Liver (tissue), 9 donors: ENCODE measurements around the gene TRHDE. TPM values are rescaled to one million over a fixed set of nuclear protein-coding genes. Genes with fewer than 3 reads are reported as not detected.

Experiments used
- DNase-seq: peaks from one replicate; pipeline ENCODE4 v3.0.0-alpha.2; 2017; ENCODE audit warnings: low spot score
- H3K27ac ChIP-seq, 2 donors: one replicate each; pipeline ENCODE4 v1.7.0; 2013; ENCODE audit warnings: inconsistent platforms in 2 of 2, low read length in 2 of 2, control low read depth in 1 of 2, low read depth in 1 of 2, mild to moderate bottlenecking in 1 of 2
- H3K27me3 ChIP-seq, 4 donors: one replicate each; pipeline versions ENCODE4 v1.6.1 to v1.7.0; 2013; ENCODE audit warnings: low read length in 3 of 4, inconsistent platforms in 1 of 4, mild to moderate bottlenecking in 1 of 4, moderate library complexity in 1 of 4; ENCODE audit not compliant: control insufficient read depth in 4 of 4, insufficient read depth in 4 of 4
- H3K36me3 ChIP-seq, 4 donors: one replicate each; pipeline versions ENCODE4 v1.6.1 to v1.7.0; 2013; ENCODE audit warnings: low read length in 3 of 4, mild to moderate bottlenecking in 3 of 4, low read depth in 1 of 4, moderate library complexity in 1 of 4; ENCODE audit not compliant: control insufficient read depth in 4 of 4, insufficient read depth in 3 of 4
- H3K4me1 ChIP-seq, 4 donors: one replicate each; pipeline versions ENCODE4 v1.6.1 to v1.7.0; 2013; ENCODE audit warnings: low read length in 3 of 4, mild to moderate bottlenecking in 3 of 4, moderate library complexity in 1 of 4; ENCODE audit not compliant: control insufficient read depth in 4 of 4, insufficient read depth in 4 of 4
- H3K4me3 ChIP-seq, 3 donors: one replicate each; pipeline versions ENCODE4 v1.6.1 to v1.7.0; 2013; ENCODE audit warnings: low read length in 3 of 3, control low read depth in 1 of 3, low read depth in 1 of 3, mild to moderate bottlenecking in 1 of 3
- H3K9ac ChIP-seq, 2 donors: one replicate each; pipeline ENCODE4 v1.7.0; 2013; ENCODE audit warnings: low read length in 2 of 2, mild to moderate bottlenecking in 2 of 2, moderate library complexity in 2 of 2, control low read depth in 1 of 2, low read depth in 1 of 2
- H3K9me3 ChIP-seq, 4 donors: one replicate each; pipeline versions ENCODE4 v1.6.1 to v1.7.0; 2013; ENCODE audit warnings: low read length in 3 of 4; ENCODE audit not compliant: control insufficient read depth in 4 of 4
- EGR1 ChIP-seq, 2 donors: IDR thresholded peaks; 2 replicates each; pipeline ENCODE4 v1.6.1; 2016 to 2018; ENCODE audit warnings: antibody characterized with exemption in 2 of 2, low read depth in 2 of 2
- FOXA1 ChIP-seq: IDR thresholded peaks from 2 replicates; pipeline ENCODE4 v1.6.1; 2016; ENCODE audit warnings: antibody characterized with exemption
- FOXA2 ChIP-seq: IDR thresholded peaks from 2 replicates; pipeline ENCODE4 v1.6.1; 2016; ENCODE audit warnings: antibody characterized with exemption
- GABPA ChIP-seq, 2 donors: IDR thresholded peaks in 1 of 2; conservative IDR thresholded peaks in 1 of 2; 2 replicates each; pipeline ENCODE4 v1.6.1; 2016; ENCODE audit warnings: antibody characterized with exemption in 2 of 2, mild to moderate bottlenecking in 1 of 2, moderate library complexity in 1 of 2
- HNF4A ChIP-seq, 2 donors: conservative IDR thresholded peaks; 2 replicates each; pipeline ENCODE4 v1.6.1; 2016; ENCODE audit warnings: antibody characterized with exemption in 2 of 2, mild to moderate bottlenecking in 2 of 2
- HNF4G ChIP-seq: IDR thresholded peaks from 2 replicates; pipeline ENCODE4 v1.6.1; 2016; ENCODE audit warnings: antibody characterized with exemption
- JUND ChIP-seq, 2 donors: IDR thresholded peaks; 2 replicates each; pipeline ENCODE4 v1.6.1; 2016; ENCODE audit warnings: antibody characterized with exemption in 2 of 2
- NR2F2 ChIP-seq: IDR thresholded peaks from 2 replicates; pipeline ENCODE4 v1.6.1; 2016; ENCODE audit warnings: antibody characterized with exemption
- RAD21 ChIP-seq, 2 donors: IDR thresholded peaks; 2 replicates each; pipeline ENCODE4 v1.6.1; 2016; ENCODE audit warnings: antibody characterized with exemption in 2 of 2, mild to moderate bottlenecking in 2 of 2
- RXRA ChIP-seq, 2 donors: IDR thresholded peaks; 2 replicates each; pipeline ENCODE4 v1.6.1; 2017 to 2018; ENCODE audit warnings: antibody characterized with exemption in 2 of 2, mild to moderate bottlenecking in 1 of 2
- SP1 ChIP-seq: IDR thresholded peaks from 2 replicates; pipeline ENCODE4 v1.6.1; 2018; ENCODE audit warnings: antibody characterized with exemption, mild to moderate bottlenecking
- YY1 ChIP-seq: IDR thresholded peaks from 2 replicates; pipeline ENCODE4 v1.6.1; 2016; ENCODE audit warnings: antibody characterized with exemption, mild to moderate bottlenecking
- WGBS: extraction: QIAGEN DNeasy Blood & Tissue Kit; methylation state at CpG from one replicate; pipeline ENCODE4 v1.1.7; 2013; 5-methylcytosine and 5-hydroxymethylcytosine counted together
- polyA plus RNA-seq, 2 donors: library from polyadenylated mRNA; stranded (reverse) in 1 of 2; unstranded in 1 of 2; fragments of 200-250 nt in 1 of 2; fragments of >200 nt in 1 of 2; fragmentation: Nextera tagmentation in 1 of 2; extraction: Ambion mirVana in 1 of 2; gene quantifications; one replicate each; pipeline versions ENCODE4 v1.2.1 to v1.2.3, GENCODE V29; 2013 to 2015
- total RNA-seq, 2 donors: library from RNA; depleted of rRNA; stranded (reverse); fragments of >200 nt; gene quantifications; one replicate each; pipeline ENCODE4 v1.2.3, GENCODE V29; 2014
- TF ChIP-seq, protein P1 (sequence below): IDR thresholded peaks from 2 replicates; pipeline ENCODE4 v1.6.1; 2016; ENCODE audit warnings: antibody characterized with exemption, mild to moderate bottlenecking
- TF ChIP-seq, protein P2 (sequence below): IDR thresholded peaks from 2 replicates; pipeline ENCODE4 v1.6.1; 2016; ENCODE audit warnings: antibody characterized with exemption
- TF ChIP-seq, protein P3 (sequence below): IDR thresholded peaks from 2 replicates; pipeline ENCODE4 v1.6.1; 2016; ENCODE audit warnings: antibody characterized with exemption
- TF ChIP-seq, protein P4 (sequence below): IDR thresholded peaks from 2 replicates; pipeline ENCODE4 v1.6.1; 2016; ENCODE audit warnings: antibody characterized with exemption
- donor health status: healthy.
- donor health status: healthy.
- donor health status: healthy.
- donor health status: healthy.
- donor health status: healthy.

The TRHDE gene
- total and polyA plus RNA-seq, 4 donors: 0.05 to 0.17 (median 0.14) TPM; not detected in 1

DNA sequence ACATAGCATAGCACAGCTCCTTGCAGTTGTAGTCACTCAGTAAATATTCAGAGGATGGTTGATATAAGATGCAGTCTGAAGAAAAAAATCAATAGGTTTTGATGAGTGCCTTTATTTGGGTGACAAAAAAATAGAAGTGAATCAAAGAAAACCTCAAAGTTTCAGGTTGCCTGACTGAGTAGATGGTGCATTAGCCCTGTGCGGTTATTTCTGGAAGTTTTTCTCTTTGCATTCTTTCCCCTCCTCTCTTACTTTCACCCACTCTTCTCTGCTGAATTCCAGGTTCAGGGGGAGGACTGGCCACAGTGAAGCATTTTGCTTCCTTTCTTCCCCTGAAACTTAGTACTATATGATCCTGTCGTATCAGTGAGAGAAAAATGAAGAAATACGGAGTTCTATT is 28.6 kb downstream of the TRHDE start:
- H3K9ac ChIP-seq: no peak overlapping the region
- no peak overlapping the region for H3K27ac ChIP-seq
- H3K9me3 ChIP-seq: no peaks in the 10 kb centered on the region
- TF ChIP-seq HNF4G (no peak), RAD21 (IDR thresholded peaks at IDR 0.05) (no peak), FOXA1 (no peak)
- H3K36me3 ChIP-seq: no peaks in the 10 kb centered on the region
- 87% methylated on average over 3 of the region's 3 CpGs for whole genome bisulfite sequencing
- no peak overlapping the region for H3K4me3 ChIP-seq
- no peaks in the 10 kb centered on the region for H3K4me1 ChIP-seq
- H3K27me3 ChIP-seq: no peaks in the 10 kb centered on the region
- no peak for DNase-seq

DNA sequence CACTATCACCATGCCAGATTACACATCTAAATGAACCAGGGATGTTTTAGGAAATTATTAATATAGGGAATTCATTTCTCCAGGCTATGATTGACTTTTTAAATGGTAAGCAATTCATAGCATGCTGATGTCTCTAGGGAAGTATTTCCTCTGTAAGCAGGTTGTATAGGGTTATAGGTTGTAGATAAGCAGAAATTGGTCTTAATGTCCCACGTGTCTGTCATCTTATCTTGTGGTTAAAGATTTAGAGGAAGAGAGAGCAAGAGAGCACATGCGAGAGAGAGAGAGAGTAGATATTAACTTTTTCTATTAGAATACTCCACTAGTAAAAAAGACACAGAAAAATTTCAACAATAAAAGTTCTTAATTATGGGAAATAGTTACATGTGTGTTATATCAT is 32.6 kb downstream of the TRHDE start:
- H3K4me3 ChIP-seq: no peak overlapping the region
- no peak for DNase-seq
- 25% methylated on average over 2 of the region's 2 CpGs for WGBS

DNA sequence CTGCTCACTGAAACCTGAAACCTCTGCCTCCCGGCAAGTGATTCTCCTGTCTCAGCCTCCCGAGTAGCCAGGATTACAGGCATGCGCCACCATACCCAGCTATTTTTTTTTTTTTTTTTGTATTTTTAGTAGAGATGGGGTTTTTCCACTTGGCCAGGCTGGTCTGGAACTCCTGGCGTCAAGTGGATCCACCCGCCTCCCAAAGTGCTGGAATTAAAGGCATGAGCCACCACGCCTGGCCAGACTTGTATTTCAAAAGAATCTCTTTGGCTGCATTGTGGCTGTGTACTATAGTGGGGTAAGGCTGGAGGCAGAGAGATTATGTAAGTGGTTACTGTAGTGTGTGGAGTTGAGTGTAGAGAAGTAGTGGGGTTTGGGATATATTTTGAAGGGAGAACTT is 35.1 kb downstream of the TRHDE start:
- DNase-seq: no peak
- Histone ChIP-seq H3K36me3 (no peaks in the 10 kb centered on the region), H3K9ac (no peak overlapping the region), H3K27ac (no peak overlapping the region), H3K4me3 (no peak overlapping the region), H3K9me3 (no peaks in the 10 kb centered on the region), H3K27me3 (no peaks in the 10 kb centered on the region), H3K4me1 (no peaks in the 10 kb centered on the region)
- WGBS: 84% methylated on average over 6 of the region's 6 CpGs
- TF ChIP-seq, protein P1, sequence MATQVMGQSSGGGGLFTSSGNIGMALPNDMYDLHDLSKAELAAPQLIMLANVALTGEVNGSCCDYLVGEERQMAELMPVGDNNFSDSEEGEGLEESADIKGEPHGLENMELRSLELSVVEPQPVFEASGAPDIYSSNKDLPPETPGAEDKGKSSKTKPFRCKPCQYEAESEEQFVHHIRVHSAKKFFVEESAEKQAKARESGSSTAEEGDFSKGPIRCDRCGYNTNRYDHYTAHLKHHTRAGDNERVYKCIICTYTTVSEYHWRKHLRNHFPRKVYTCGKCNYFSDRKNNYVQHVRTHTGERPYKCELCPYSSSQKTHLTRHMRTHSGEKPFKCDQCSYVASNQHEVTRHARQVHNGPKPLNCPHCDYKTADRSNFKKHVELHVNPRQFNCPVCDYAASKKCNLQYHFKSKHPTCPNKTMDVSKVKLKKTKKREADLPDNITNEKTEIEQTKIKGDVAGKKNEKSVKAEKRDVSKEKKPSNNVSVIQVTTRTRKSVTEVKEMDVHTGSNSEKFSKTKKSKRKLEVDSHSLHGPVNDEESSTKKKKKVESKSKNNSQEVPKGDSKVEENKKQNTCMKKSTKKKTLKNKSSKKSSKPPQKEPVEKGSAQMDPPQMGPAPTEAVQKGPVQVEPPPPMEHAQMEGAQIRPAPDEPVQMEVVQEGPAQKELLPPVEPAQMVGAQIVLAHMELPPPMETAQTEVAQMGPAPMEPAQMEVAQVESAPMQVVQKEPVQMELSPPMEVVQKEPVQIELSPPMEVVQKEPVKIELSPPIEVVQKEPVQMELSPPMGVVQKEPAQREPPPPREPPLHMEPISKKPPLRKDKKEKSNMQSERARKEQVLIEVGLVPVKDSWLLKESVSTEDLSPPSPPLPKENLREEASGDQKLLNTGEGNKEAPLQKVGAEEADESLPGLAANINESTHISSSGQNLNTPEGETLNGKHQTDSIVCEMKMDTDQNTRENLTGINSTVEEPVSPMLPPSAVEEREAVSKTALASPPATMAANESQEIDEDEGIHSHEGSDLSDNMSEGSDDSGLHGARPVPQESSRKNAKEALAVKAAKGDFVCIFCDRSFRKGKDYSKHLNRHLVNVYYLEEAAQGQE: no peak
- TF ChIP-seq HNF4G (no peak), YY1 (no peak), FOXA2 (no peak), GABPA (IDR thresholded peaks at IDR 0.05 in 1 of 2, conservative IDR thresholded peaks at IDR 0.05 in 1 of 2) (no peak), RAD21 (IDR thresholded peaks at IDR 0.05) (no peak), JUND (IDR thresholded peaks at IDR 0.05) (no peak), NR2F2 (no peak), HNF4A (conservative IDR thresholded peaks at IDR 0.05) (no peak), RXRA (IDR thresholded peaks at IDR 0.05) (no peak), EGR1 (IDR thresholded peaks at IDR 0.05; ENCODE audit: low read depth in 2 of 2) (no peak), SP1 (no peak)
- TF ChIP-seq, protein P2, sequence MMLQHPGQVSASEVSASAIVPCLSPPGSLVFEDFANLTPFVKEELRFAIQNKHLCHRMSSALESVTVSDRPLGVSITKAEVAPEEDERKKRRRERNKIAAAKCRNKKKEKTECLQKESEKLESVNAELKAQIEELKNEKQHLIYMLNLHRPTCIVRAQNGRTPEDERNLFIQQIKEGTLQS: no peak
- TF ChIP-seq, protein P3, sequence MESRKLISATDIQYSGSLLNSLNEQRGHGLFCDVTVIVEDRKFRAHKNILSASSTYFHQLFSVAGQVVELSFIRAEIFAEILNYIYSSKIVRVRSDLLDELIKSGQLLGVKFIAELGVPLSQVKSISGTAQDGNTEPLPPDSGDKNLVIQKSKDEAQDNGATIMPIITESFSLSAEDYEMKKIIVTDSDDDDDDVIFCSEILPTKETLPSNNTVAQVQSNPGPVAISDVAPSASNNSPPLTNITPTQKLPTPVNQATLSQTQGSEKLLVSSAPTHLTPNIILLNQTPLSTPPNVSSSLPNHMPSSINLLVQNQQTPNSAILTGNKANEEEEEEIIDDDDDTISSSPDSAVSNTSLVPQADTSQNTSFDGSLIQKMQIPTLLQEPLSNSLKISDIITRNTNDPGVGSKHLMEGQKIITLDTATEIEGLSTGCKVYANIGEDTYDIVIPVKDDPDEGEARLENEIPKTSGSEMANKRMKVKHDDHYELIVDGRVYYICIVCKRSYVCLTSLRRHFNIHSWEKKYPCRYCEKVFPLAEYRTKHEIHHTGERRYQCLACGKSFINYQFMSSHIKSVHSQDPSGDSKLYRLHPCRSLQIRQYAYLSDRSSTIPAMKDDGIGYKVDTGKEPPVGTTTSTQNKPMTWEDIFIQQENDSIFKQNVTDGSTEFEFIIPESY: no peak
- TF ChIP-seq, protein P4, sequence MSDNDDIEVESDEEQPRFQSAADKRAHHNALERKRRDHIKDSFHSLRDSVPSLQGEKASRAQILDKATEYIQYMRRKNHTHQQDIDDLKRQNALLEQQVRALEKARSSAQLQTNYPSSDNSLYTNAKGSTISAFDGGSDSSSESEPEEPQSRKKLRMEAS: no peak

More for the DNA sequence above, 32.6 kb downstream of the TRHDE start:
- Histone ChIP-seq H3K36me3 (no peaks in the 10 kb centered on the region), H3K4me1 (no peaks in the 10 kb centered on the region), H3K9me3 (no peaks in the 10 kb centered on the region), H3K27me3 (no peaks in the 10 kb centered on the region), H3K9ac (no peak overlapping the region), H3K27ac (no peak overlapping the region)
- TF ChIP-seq YY1: no peak
